Tibial nerve (tissue), 4 donors: ENCODE results near the gene CIZ1.

Source experiments
- EP300 ChIP-seq, 2 donors: sonication (generic); formaldehyde crosslinking; IDR thresholded peaks; one replicate each; pipeline ENCODE4 v1.6.1; 2017; ENCODE audit warnings: antibody characterized with exemption in 2 of 2, mild to moderate bottlenecking in 1 of 2
- POLR2A ChIP-seq, 2 donors: fragments of 450-650 bp; IDR thresholded peaks; one replicate each; pipeline ENCODE4 v1.6.1; 2017; ENCODE audit warnings: antibody characterized with exemption in 2 of 2, mild to moderate bottlenecking in 2 of 2, moderate library complexity in 2 of 2
- TF ChIP-seq, protein P1 (sequence below), 5 experiments: fragments of 200-600 bp in 3 of 5; fragments of 450-650 bp in 2 of 5; sonication (generic) in 3 of 5; IDR thresholded peaks; one replicate each; pipeline ENCODE4 v1.5.1; 2016 to 2019; ENCODE audit warnings: antibody characterized with exemption in 5 of 5, mild to moderate bottlenecking in 3 of 5, moderate library complexity in 2 of 5

DNA sequence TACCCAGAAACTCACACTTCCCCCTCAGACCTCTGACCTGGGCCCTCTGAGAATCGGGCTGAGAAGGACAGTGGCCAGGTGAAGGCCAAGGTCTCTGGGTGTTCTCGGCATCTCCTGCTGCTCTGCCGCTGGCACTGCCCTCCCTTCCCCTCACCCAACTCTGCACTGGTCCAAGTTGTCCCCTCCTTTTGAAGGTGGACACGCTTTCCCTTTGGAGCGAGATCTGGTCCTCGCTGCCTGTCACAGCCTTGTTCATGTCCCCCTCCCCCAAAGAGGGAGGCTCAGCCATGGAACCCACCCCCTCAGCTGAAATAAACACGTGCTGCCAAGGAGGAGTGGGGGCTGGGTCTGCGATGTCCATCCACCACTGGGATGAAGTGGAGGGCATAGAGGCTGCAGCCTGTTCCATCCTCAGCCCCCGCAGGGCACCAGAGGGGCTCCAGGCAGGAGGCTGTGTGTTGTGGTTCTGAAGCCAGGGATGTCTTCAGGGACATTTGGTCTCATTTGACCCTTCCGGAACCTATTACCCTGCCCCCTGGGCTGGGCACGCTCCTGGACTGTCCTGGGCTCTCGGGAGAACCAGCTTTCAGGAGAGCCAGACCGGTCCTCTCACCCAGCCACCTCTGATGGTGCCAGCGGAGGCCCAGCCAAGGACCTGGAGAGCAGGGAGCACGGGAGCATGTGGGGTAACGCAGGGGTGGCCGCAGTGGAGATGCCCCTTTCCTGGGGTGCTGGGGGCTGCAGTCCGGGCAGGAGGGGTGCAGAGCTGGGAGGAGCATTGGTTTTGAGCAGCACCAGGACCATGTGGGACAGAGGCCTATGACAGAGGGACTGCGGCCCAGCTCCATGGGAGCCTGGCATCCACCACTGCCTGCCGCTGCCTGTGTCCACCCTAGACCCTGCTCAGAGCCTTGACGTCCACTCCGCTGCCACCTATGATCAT lies 46.9 kb downstream of the CIZ1 start:
- TF ChIP-seq, protein P1, sequence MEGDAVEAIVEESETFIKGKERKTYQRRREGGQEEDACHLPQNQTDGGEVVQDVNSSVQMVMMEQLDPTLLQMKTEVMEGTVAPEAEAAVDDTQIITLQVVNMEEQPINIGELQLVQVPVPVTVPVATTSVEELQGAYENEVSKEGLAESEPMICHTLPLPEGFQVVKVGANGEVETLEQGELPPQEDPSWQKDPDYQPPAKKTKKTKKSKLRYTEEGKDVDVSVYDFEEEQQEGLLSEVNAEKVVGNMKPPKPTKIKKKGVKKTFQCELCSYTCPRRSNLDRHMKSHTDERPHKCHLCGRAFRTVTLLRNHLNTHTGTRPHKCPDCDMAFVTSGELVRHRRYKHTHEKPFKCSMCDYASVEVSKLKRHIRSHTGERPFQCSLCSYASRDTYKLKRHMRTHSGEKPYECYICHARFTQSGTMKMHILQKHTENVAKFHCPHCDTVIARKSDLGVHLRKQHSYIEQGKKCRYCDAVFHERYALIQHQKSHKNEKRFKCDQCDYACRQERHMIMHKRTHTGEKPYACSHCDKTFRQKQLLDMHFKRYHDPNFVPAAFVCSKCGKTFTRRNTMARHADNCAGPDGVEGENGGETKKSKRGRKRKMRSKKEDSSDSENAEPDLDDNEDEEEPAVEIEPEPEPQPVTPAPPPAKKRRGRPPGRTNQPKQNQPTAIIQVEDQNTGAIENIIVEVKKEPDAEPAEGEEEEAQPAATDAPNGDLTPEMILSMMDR (IDR thresholded peaks at IDR 0.05) = no peak
- no peak for TF ChIP-seq POLR2A (IDR thresholded peaks at IDR 0.05)
- TF ChIP-seq EP300 (IDR thresholded peaks at IDR 0.05) = no peak
